Medulla oblongata (tissue), 1 donor: ENCODE results near the gene DDN.

ENCODE experiments used
- DNase-seq: peaks from one replicate; pipeline ENCODE4 v3.0.0-alpha.2; 2015; ENCODE audit errors: extremely low spot score

DDN gene

GRCh38 chr12:48982397-48983080, 16.6 kb downstream of the DDN start:
- DNase-seq: no peak

- DNase-seq: no peak
Measured at GRCh38 chr12:48981757-48982157, 17.4 kb downstream of the DDN start.

GRCh38 chr12:48980953-48981756, 18.0 kb downstream of the DDN start:
- no peak for DNase-seq

- DNase-seq: no peak
Measured at GRCh38 chr12:48980389-48980952, 18.7 kb downstream of the DDN start.

GRCh38 chr12:48979602-48980388, 19.4 kb downstream of the DDN start:
- no peak for DNase-seq

GRCh38 chr12:48978741-48979601, 20.2 kb downstream of the DDN start:
- DNase-seq: no peak

GRCh38 chr12:48978291-48978740, 20.9 kb downstream of the DDN start, which contains the start of gene WNT1:
WNT1 (plus strand) TSS chr12:48978322; CDS start chr12:48978651, 329 bp downstream.
- DNase-seq: no peak

GRCh38 chr12:48977290-48978281, 21.6 kb downstream of the DDN start:
- no peak for DNase-seq

- DNase-seq: no peak
Measured at GRCh38 chr12:48973941-48974673, 25.1 kb downstream of the DDN start.

GRCh38 chr12:48973531-48973930, 25.6 kb downstream of the DDN start:
- DNase-seq: no peak

- no peak for DNase-seq
Measured at GRCh38 chr12:48972952-48973483, 26.2 kb downstream of the DDN start.

GRCh38 chr12:48972213-48972951, 26.8 kb downstream of the DDN start:
- no peak for DNase-seq

GRCh38 chr12:48970702-48971334, 28.4 kb downstream of the DDN start:
- DNase-seq: no peak

GRCh38 chr12:48969833-48970701, 29.1 kb downstream of the DDN start:
- DNase-seq: no peak

- no peak for DNase-seq
Measured at GRCh38 chr12:48969160-48969771, 29.9 kb downstream of the DDN start.

- no peak for DNase-seq
Measured at GRCh38 chr12:48968467-48968866, 30.7 kb downstream of the DDN start.
